Uterus (tissue), 4 donors: ENCODE data around the gene ATF7. TPM values are rescaled to one million over a fixed set of nuclear protein-coding genes. Genes with fewer than 3 reads are reported as not detected.
A peak's percentile ranks its signal among the peaks of the same experiment; 100 is the strongest.
"Not testable (repeated sequence)": the region's sequence is repeated elsewhere in the genome, so short reads cannot be mapped to it uniquely, and the experiment has no call there.

Source experiments
- DNase-seq, 2 donors: peaks; one replicate each; pipeline ENCODE4 v3.0.0-alpha.2; 2019 to 2020
- H3K27ac ChIP-seq, 2 donors: fragments of 200-600 bp; sonication (generic); 1 replicate in 1 of 2; 2 replicates in 1 of 2; pipeline ENCODE4 v1.5.1; 2016 to 2018
- H3K27me3 ChIP-seq, 2 donors: fragments of 200-600 bp; sonication (generic); one replicate each; pipeline ENCODE4 v1.5.1; 2018 to 2019; ENCODE audit warnings: control low read depth in 1 of 2
- H3K36me3 ChIP-seq, 2 donors: fragments of 200-600 bp; sonication (generic); one replicate each; pipeline ENCODE4 v1.5.1; 2019; ENCODE audit warnings: control low read depth in 1 of 2
- H3K4me1 ChIP-seq, 2 donors: fragments of 200-600 bp; sonication (generic); one replicate each; pipeline ENCODE4 v1.5.1; 2018 to 2019; ENCODE audit warnings: control low read depth in 1 of 2
- H3K4me3 ChIP-seq, 2 donors: fragments of 200-600 bp; sonication (generic); 1 replicate in 1 of 2; 2 replicates in 1 of 2; pipeline ENCODE4 v1.5.1; 2018 to 2019; ENCODE audit warnings: mild to moderate bottlenecking in 1 of 2
- H3K9me3 ChIP-seq, 2 donors: fragments of 200-600 bp; sonication (generic); one replicate each; pipeline ENCODE4 v1.5.1; 2019; ENCODE audit warnings: control low read depth in 1 of 2
- POLR2A ChIP-seq, 2 donors: fragments of 450-650 bp; IDR thresholded peaks; one replicate each; pipeline ENCODE4 v1.6.1; 2016; ENCODE audit warnings: antibody characterized with exemption in 2 of 2, mild to moderate bottlenecking in 1 of 2, moderate library complexity in 1 of 2
- intact Hi-C: fragments of 100-400 bp; cut with DNase I; formaldehyde crosslinking; loops from one replicate; pipeline ENCODE4 v1.15.1; 2023; ENCODE audit warnings: low total_unique reads
- total RNA-seq, 4 donors: library from RNA; depleted of rRNA in 3 of 4; stranded (reverse); fragments of >200 nt in 3 of 4; gene quantifications; one replicate each; pipeline versions ENCODE4 v1.1.0 to v1.2.4, GENCODE V29; 2014 to 2023
- TF ChIP-seq, protein P1 (sequence below), 4 experiments: fragments of 200-600 bp in 2 of 4; fragments of 450-650 bp in 2 of 4; sonication (generic) in 2 of 4; IDR thresholded peaks; one replicate each; pipeline ENCODE4 v1.5.1; 2016 to 2019; ENCODE audit warnings: antibody characterized with exemption in 4 of 4, mild to moderate bottlenecking in 2 of 4, moderate library complexity in 1 of 4
- donor health status: DM: yes; HTN: yes; CAD: no.

Gene ATF7
- total RNA-seq, 4 donors from 2014 or later: 10.6 to 47.6 (median 21.3) TPM

DNA sequence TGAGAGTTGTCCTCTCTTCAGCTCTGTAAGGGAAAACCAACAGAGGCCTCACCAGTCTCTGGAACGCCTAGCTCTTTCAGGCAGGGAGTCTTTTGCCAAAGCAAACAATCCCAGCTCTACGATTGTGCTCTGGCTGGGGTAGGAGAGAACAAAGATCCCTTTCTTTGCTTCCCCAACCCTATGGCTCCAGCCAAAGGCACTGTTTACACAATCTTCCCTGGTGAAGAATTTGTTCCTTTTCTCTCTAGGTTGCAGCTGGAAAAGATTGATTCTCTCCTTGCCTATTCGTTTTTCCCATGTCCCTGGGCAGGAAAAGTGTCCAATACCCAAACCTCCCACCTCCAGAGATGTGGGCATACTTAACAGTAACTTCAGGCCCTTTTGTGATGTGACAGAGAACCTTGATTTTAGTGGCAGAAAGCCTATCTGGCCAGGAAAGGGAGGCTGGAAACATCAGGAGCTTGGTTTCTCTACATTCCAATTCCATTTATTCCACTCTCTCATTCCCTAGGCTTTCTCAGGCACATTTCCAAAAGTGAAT is 32.9 kb upstream of the ATF7 start:
- DNase-seq: peak in 1 of 2 donors; percentile 23
- peaks cover 12 to 16% of the 10 kb centered on the region in 2 donors for H3K4me1 ChIP-seq
- no peaks in the 10 kb centered on the region for H3K36me3 ChIP-seq
- intact Hi-C loops: no loop called here
- peak overlapping the region in 1 of 2 donors; percentile 15 for H3K4me3 ChIP-seq
- no peak for TF ChIP-seq POLR2A (IDR thresholded peaks at IDR 0.05)
- TF ChIP-seq, protein P1, sequence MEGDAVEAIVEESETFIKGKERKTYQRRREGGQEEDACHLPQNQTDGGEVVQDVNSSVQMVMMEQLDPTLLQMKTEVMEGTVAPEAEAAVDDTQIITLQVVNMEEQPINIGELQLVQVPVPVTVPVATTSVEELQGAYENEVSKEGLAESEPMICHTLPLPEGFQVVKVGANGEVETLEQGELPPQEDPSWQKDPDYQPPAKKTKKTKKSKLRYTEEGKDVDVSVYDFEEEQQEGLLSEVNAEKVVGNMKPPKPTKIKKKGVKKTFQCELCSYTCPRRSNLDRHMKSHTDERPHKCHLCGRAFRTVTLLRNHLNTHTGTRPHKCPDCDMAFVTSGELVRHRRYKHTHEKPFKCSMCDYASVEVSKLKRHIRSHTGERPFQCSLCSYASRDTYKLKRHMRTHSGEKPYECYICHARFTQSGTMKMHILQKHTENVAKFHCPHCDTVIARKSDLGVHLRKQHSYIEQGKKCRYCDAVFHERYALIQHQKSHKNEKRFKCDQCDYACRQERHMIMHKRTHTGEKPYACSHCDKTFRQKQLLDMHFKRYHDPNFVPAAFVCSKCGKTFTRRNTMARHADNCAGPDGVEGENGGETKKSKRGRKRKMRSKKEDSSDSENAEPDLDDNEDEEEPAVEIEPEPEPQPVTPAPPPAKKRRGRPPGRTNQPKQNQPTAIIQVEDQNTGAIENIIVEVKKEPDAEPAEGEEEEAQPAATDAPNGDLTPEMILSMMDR (IDR thresholded peaks at IDR 0.05): no peak
- no peaks in the 10 kb centered on the region for H3K27me3 ChIP-seq
- no peaks in the 10 kb centered on the region for H3K9me3 ChIP-seq
- peak overlapping the region; percentile 85 to 87 for H3K27ac ChIP-seq

- no peak overlapping the region for H3K4me3 ChIP-seq
- no peak for DNase-seq
- no peaks in the 10 kb centered on the region for H3K36me3 ChIP-seq
- no peaks in the 10 kb centered on the region for H3K9me3 ChIP-seq
- no peak overlapping the region for H3K27ac ChIP-seq
- intact Hi-C loops: no loop called here
- H3K4me1 ChIP-seq: peaks cover 12 to 16% of the 10 kb centered on the region in 2 donors
- H3K27me3 ChIP-seq: no peaks in the 10 kb centered on the region
- no peak for TF ChIP-seq POLR2A (IDR thresholded peaks at IDR 0.05)
- TF ChIP-seq, protein P1 (IDR thresholded peaks at IDR 0.05): no peak
Observed at GRCh38 chr12:53657041-53657440, 30.9 kb upstream of the ATF7 start.

GRCh38 chr12:53653595-53653994 is 27.4 kb upstream of the ATF7 start:
- no peak overlapping the region for H3K4me3 ChIP-seq
- TF ChIP-seq, protein P1 (IDR thresholded peaks at IDR 0.05): no peak
- no peak for TF ChIP-seq POLR2A (IDR thresholded peaks at IDR 0.05)
- intact Hi-C loops: no loop called here
- no peak for DNase-seq
- peaks cover 2 to 4% of the 10 kb centered on the region in 2 donors for H3K4me1 ChIP-seq
- no peaks in the 10 kb centered on the region for H3K9me3 ChIP-seq
- H3K27me3 ChIP-seq: no peaks in the 10 kb centered on the region
- H3K27ac ChIP-seq: no peak overlapping the region
- H3K36me3 ChIP-seq: no peaks in the 10 kb centered on the region

GRCh38 chr12:53652366-53652765 is 26.2 kb upstream of the ATF7 start:
- TF ChIP-seq POLR2A (IDR thresholded peaks at IDR 0.05): no peak
- TF ChIP-seq, protein P1 (IDR thresholded peaks at IDR 0.05): no peak
- no peaks in the 10 kb centered on the region for H3K36me3 ChIP-seq
- no peak for DNase-seq
- no peaks in the 10 kb centered on the region for H3K9me3 ChIP-seq
- no peak overlapping the region for H3K27ac ChIP-seq
- intact Hi-C loops: no loop called here
- no peak overlapping the region for H3K4me3 ChIP-seq
- H3K27me3 ChIP-seq: no peaks in the 10 kb centered on the region
- no peaks in the 10 kb centered on the region for H3K4me1 ChIP-seq

DNA sequence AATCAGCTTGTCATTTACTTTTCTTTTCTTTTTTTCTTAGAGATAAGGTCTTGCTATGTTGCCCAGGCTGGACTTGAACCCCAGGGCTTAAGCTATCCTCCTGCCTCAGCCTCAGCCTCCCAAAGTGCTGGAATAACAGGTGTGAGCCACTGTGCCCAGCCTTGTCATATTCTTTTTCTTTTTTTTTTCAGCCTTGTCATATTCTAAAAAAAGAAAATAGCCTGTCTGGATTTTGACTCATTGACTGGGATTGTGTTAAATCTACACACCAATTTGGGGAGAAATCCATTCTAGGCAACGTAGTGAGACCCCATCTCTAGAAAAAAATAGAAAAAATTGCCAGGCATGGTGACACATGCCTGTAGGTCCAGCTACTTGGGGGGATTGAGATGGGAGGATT is 25.6 kb upstream of the ATF7 start:
- Histone ChIP-seq H3K36me3 (no peaks in the 10 kb centered on the region), H3K9me3 (no peaks in the 10 kb centered on the region), H3K27ac (no peak overlapping the region)

GRCh38 chr12:53646300-53646699 is 20.1 kb upstream of the ATF7 start:
- H3K36me3 ChIP-seq, H3K4me1 ChIP-seq, H3K27me3 ChIP-seq, H3K4me3 ChIP-seq, intact Hi-C loops, H3K27ac ChIP-seq, DNase-seq, H3K9me3 ChIP-seq: not testable (repeated sequence)

More for the DNA sequence above, 25.6 kb upstream of the ATF7 start:
- H3K4me3 ChIP-seq: no peak overlapping the region
- intact Hi-C loops: no loop called here
- no peaks in the 10 kb centered on the region for H3K4me1 ChIP-seq
- DNase-seq: no peak
- TF ChIP-seq, protein P1 (IDR thresholded peaks at IDR 0.05): no peak
- no peak for TF ChIP-seq POLR2A (IDR thresholded peaks at IDR 0.05)
- H3K27me3 ChIP-seq: no peaks in the 10 kb centered on the region
